Measurements from ENCODE around the gene F7. TPM values are rescaled to one million over a fixed set of nuclear protein-coding genes. Genes with fewer than 3 reads are reported as not detected.

The F7 gene
- total and polyA plus RNA-seq, 2 donors (not counting 3 experiments of a cell fraction or from before 2014, with no cell fraction given) = not detected

- Histone ChIP-seq H3K9me3 (replicated peaks; ENCODE audit: control insufficient read depth, insufficient read depth, low read length) (no peaks in the 10 kb centered on the region), H3K9me1 (replicated peaks; ENCODE audit: control insufficient read depth, extremely low read depth, insufficient read depth, low read length) (no peaks in the 10 kb centered on the region), H3K79me2 (ENCODE audit: control insufficient read depth, insufficient read depth, low read length) (no peaks in the 10 kb centered on the region), H3K4me1 (ENCODE audit: control insufficient read depth, extremely low read depth, insufficient read depth, low read length) (no peaks in the 10 kb centered on the region), H3K36me3 (ENCODE audit: control insufficient read depth in 2 of 2, extremely low read depth in 1 of 2, insufficient read depth in 2 of 2, low read length in 2 of 2) (no peaks in the 10 kb centered on the region), H3K4me3 (replicated peaks in 1 of 3; ENCODE audit: insufficient read depth in 1 of 3, low read depth in 1 of 3, low read length in 3 of 3) (no peak overlapping the region), H4K20me1 (replicated peaks; ENCODE audit: control insufficient read depth, extremely low read depth, insufficient read depth, low read length) (no peaks in the 10 kb centered on the region), H3K27ac (ENCODE audit: insufficient read depth, low read depth, low read length) (no peak overlapping the region), H3K9ac (replicated peaks; ENCODE audit: extremely low read depth, insufficient read depth, low read length) (no peak overlapping the region), H3K27me3 (ENCODE audit: control insufficient read depth in 2 of 2, insufficient read depth in 2 of 2, low read length in 2 of 2) (no peaks in the 10 kb centered on the region), H3K4me2 (ENCODE audit: insufficient read depth, low read length) (no peak overlapping the region), H2AFZ (ENCODE audit: low read depth, low read length) (no peak overlapping the region)
- POLR2A ChIA-PET = no interaction called here
- FAIRE-seq (no peak), DNase-seq (ENCODE audit: low read depth, low spot score) (no peak)
- TF ChIP-seq POLR2AphosphoS5 (IDR thresholded peaks at IDR 0.05; ENCODE audit: insufficient read depth, low read depth, low read length) (no peak), GATA2 (IDR thresholded peaks at IDR 0.05; ENCODE audit: insufficient read depth, insufficient read length, low read depth, low read length) (no peak)
- dilution Hi-C loops (cut with MboI; ENCODE audit: extremely low pct_ligation_motif_present, low sequenced_read_pairs) = no loop called here
- intact Hi-C loops (cut with micrococcal nuclease) = no loop called here
- CTCF ChIA-PET = no interaction called here
- BruUV-seq (replicated peaks) = no TSS peak
Observed at GRCh38 chr13:113062691-113063090, 42.9 kb upstream of the F7 start.

GRCh38 chr13:113063091-113063491 is 42.5 kb upstream of the F7 start:
- ChIA-PET POLR2A (no interaction called here), CTCF (no interaction called here)
- no peak for TF ChIP-seq POLR2A (IDR thresholded peaks at IDR 0.05; ENCODE audit: low read depth, low read length)
- no peak for TF ChIP-seq CTCF (IDR thresholded peaks at IDR 0.05; ENCODE audit: extremely low read depth in 1 of 2, insufficient read depth in 1 of 2, low read depth in 1 of 2, low read length in 2 of 2)
- no peak for TF ChIP-seq FOS (IDR thresholded peaks at IDR 0.05; ENCODE audit: borderline replicate concordance, insufficient read depth, low read length)
- TF ChIP-seq JUN (IDR thresholded peaks at IDR 0.05; ENCODE audit: borderline replicate concordance, insufficient read depth, insufficient read length, low read depth) = no peak
- no peak for TF ChIP-seq POLR2AphosphoS5 (IDR thresholded peaks at IDR 0.05; ENCODE audit: insufficient read depth, low read depth, low read length)
- no peak for TF ChIP-seq EZH2 (IDR thresholded peaks at IDR 0.05; ENCODE audit: borderline replicate concordance, low read depth, low read length, severe bottlenecking)
- no peak for TF ChIP-seq MAX (IDR thresholded peaks at IDR 0.05; ENCODE audit: insufficient read depth, insufficient read length)
- TF ChIP-seq GATA2 (IDR thresholded peaks at IDR 0.05; ENCODE audit: insufficient read depth, insufficient read length, low read depth, low read length) = no peak
- TF ChIP-seq MYC (IDR thresholded peaks at IDR 0.05; ENCODE audit: low read depth, low read length) = no peak
- no peak overlapping the region for H3K4me3 ChIP-seq (replicated peaks in 1 of 3; ENCODE audit: insufficient read depth in 1 of 3, low read depth in 1 of 3, low read length in 3 of 3)
- no peak overlapping the region for H3K27ac ChIP-seq (ENCODE audit: insufficient read depth, low read depth, low read length)
- intact Hi-C loops (cut with micrococcal nuclease) (no loop called here), dilution Hi-C loops (cut with MboI; ENCODE audit: extremely low pct_ligation_motif_present, low sequenced_read_pairs) (no loop called here)
- H4K20me1 ChIP-seq (replicated peaks; ENCODE audit: control insufficient read depth, extremely low read depth, insufficient read depth, low read length) = no peaks in the 10 kb centered on the region
- H3K4me1 ChIP-seq (ENCODE audit: control insufficient read depth, extremely low read depth, insufficient read depth, low read length) = no peaks in the 10 kb centered on the region
- no peak overlapping the region for H2AFZ ChIP-seq (ENCODE audit: low read depth, low read length)
- DNase-seq (ENCODE audit: low read depth, low spot score) = no peak
- H3K27me3 ChIP-seq (ENCODE audit: control insufficient read depth in 2 of 2, insufficient read depth in 2 of 2, low read length in 2 of 2) = no peaks in the 10 kb centered on the region
- no peaks in the 10 kb centered on the region for H3K36me3 ChIP-seq (ENCODE audit: control insufficient read depth in 2 of 2, extremely low read depth in 1 of 2, insufficient read depth in 2 of 2, low read length in 2 of 2)
- no peak overlapping the region for H3K9ac ChIP-seq (replicated peaks; ENCODE audit: extremely low read depth, insufficient read depth, low read length)
- no TSS peak for BruUV-seq (replicated peaks)
- H3K9me3 ChIP-seq (replicated peaks; ENCODE audit: control insufficient read depth, insufficient read depth, low read length) = no peaks in the 10 kb centered on the region
- H3K4me2 ChIP-seq (ENCODE audit: insufficient read depth, low read length) = no peak overlapping the region
- no peak for FAIRE-seq
- no peaks in the 10 kb centered on the region for H3K9me1 ChIP-seq (replicated peaks; ENCODE audit: control insufficient read depth, extremely low read depth, insufficient read depth, low read length)
- no peaks in the 10 kb centered on the region for H3K79me2 ChIP-seq (ENCODE audit: control insufficient read depth, insufficient read depth, low read length)
